GM23338 (cell line): Measurements from ENCODE around the gene SZT2. TPM values are rescaled to one million over a fixed set of nuclear protein-coding genes. Genes with fewer than 3 reads are reported as not detected.

Source experiments
- ATAC-seq: fragments of 200-7000 bp; cut with Tn5 transposase; 3 replicates; pipeline ENCODE4 v1.9.1; 2020
- DNase-seq: peaks from one replicate; pipeline ENCODE4 v3.0.0-alpha.2; 2015; ENCODE audit warnings: low spot score
- H2AFZ ChIP-seq: fragments of 200-600 bp; sonication (generic); 2 replicates; pipeline ENCODE4 v1.8.0; 2016; ENCODE audit warnings: antibody characterized with exemption, mild to moderate bottlenecking, moderate library complexity
- H3F3A ChIP-seq: fragments of 200-600 bp; sonication (generic); replicated peaks from 2 replicates; pipeline ENCODE4 v1.8.0; 2017; ENCODE audit warnings: antibody characterized with exemption, mixed run types, low read depth
- H3K27ac ChIP-seq: fragments of 200-600 bp; sonication (generic); 2 replicates; pipeline ENCODE4 v1.6.1; 2016; ENCODE audit warnings: low read depth
- H3K27me3 ChIP-seq: fragments of 200-600 bp; sonication (generic); 2 replicates; pipeline ENCODE4 v1.8.0; 2016; ENCODE audit warnings: mild to moderate bottlenecking, mixed run types, moderate library complexity; ENCODE audit not compliant: insufficient read depth
- H3K36me3 ChIP-seq: fragments of 200-600 bp; sonication (generic); 2 replicates; pipeline ENCODE4 v1.8.0; 2016; ENCODE audit warnings: mild to moderate bottlenecking; ENCODE audit not compliant: insufficient read depth
- H3K4me1 ChIP-seq: fragments of 200-600 bp; sonication (generic); 2 replicates; pipeline ENCODE4 v1.8.0; 2016; ENCODE audit warnings: mild to moderate bottlenecking, moderate library complexity; ENCODE audit not compliant: insufficient read depth
- H3K4me2 ChIP-seq: fragments of 200-600 bp; sonication (generic); 2 replicates; pipeline ENCODE4 v1.7.1; 2017; ENCODE audit warnings: mixed run types
- H3K4me3 ChIP-seq: fragments of 200-600 bp; sonication (generic); 2 replicates; pipeline ENCODE4 v1.6.1; 2016; ENCODE audit warnings: mixed run types
- H3K79me2 ChIP-seq: fragments of 200-600 bp; sonication (generic); replicated peaks from 2 replicates; pipeline ENCODE4 v1.8.0; 2017; ENCODE audit warnings: mild to moderate bottlenecking; ENCODE audit not compliant: insufficient read depth
- H3K9me2 ChIP-seq: fragments of 200-600 bp; sonication (generic); 2 replicates; pipeline ENCODE4 v1.8.0; 2017; ENCODE audit not compliant: insufficient read depth
- H4K20me1 ChIP-seq: fragments of 200-600 bp; sonication (generic); replicated peaks from 2 replicates; pipeline ENCODE4 v1.8.0; 2017; ENCODE audit warnings: mild to moderate bottlenecking; ENCODE audit not compliant: insufficient read depth
- H3K27ac Mint-ChIP-seq: 2 replicates; pipeline ENCODE4 v1.8.0; 2020; ENCODE audit warnings: inconsistent platforms, mild to moderate bottlenecking, moderate library complexity, mixed read lengths
- H3K27me3 Mint-ChIP-seq: 3 replicates; pipeline ENCODE4 v1.8.0; 2022; ENCODE audit warnings: low read depth, mild to moderate bottlenecking, moderate library complexity, mixed read lengths, inconsistent platforms; ENCODE audit not compliant: insufficient read depth, poor library complexity
- H3K36me3 Mint-ChIP-seq: 3 replicates; pipeline ENCODE4 v1.8.0; 2021; ENCODE audit warnings: low read depth, mild to moderate bottlenecking, inconsistent platforms, moderate library complexity, mixed read lengths
- H3K4me1 Mint-ChIP-seq: 3 replicates; pipeline ENCODE4 v1.8.0; 2020; ENCODE audit warnings: mild to moderate bottlenecking, inconsistent platforms, mixed read lengths
- H3K4me3 Mint-ChIP-seq: 3 replicates; pipeline ENCODE4 v1.8.0; 2021; ENCODE audit warnings: moderate library complexity, mild to moderate bottlenecking, inconsistent platforms, mixed read lengths
- H3K9me3 Mint-ChIP-seq: 3 replicates; pipeline ENCODE4 v1.8.0; 2020; ENCODE audit warnings: moderate library complexity, mild to moderate bottlenecking, inconsistent platforms, mixed read lengths
- CREB1 ChIP-seq: fragments of 250-450 bp; sonication (Bioruptor Pico); IDR thresholded peaks from 2 replicates; pipeline ENCODE4 v1.5.0; 2020; ENCODE audit warnings: low read depth, mild to moderate bottlenecking, moderate library complexity
- ETS1 ChIP-seq: IDR thresholded peaks from 2 replicates; pipeline ENCODE4 v1.6.1; 2016; ENCODE audit warnings: antibody characterized with exemption
- JUNB ChIP-seq: IDR thresholded peaks from one replicate; pipeline ENCODE4 v1.6.1; 2016; ENCODE audit warnings: antibody characterized with exemption; ENCODE audit not compliant: unreplicated experiment
- NANOG ChIP-seq: IDR thresholded peaks from 2 replicates; pipeline ENCODE4 v1.6.1; 2016; ENCODE audit warnings: antibody characterized with exemption, borderline replicate concordance
- POLR2AphosphoS5 ChIP-seq: IDR thresholded peaks from 2 replicates; pipeline ENCODE4 v1.6.1; 2016; ENCODE audit warnings: antibody characterized with exemption, low read depth
- STAT1 ChIP-seq: IDR thresholded peaks from one replicate; pipeline ENCODE4 v1.6.1; 2016; ENCODE audit warnings: antibody characterized with exemption; ENCODE audit not compliant: unreplicated experiment
- ZNF114 ChIP-seq: fragments of 250-450 bp; sonication (Bioruptor Pico); IDR thresholded peaks from 2 replicates; pipeline ENCODE4 v1.5.0; 2020; ENCODE audit warnings: mild to moderate bottlenecking, moderate library complexity
- ZNF331 ChIP-seq: fragments of 250-450 bp; sonication (Bioruptor Pico); IDR thresholded peaks from 2 replicates; pipeline ENCODE4 v1.5.0; 2020; ENCODE audit warnings: low read depth, mild to moderate bottlenecking, moderate library complexity
- polyA plus RNA-seq: library from polyadenylated mRNA; unstranded; fragments of >200 nt; fragmentation: Nextera tagmentation; extraction: Ambion mirVana; gene quantifications from 2 replicates; pipeline ENCODE4 v1.2.1, GENCODE V29; 2016
- total RNA-seq: library from RNA; depleted of rRNA; stranded (reverse); fragments of >200 nt; shearing (Covaris generic); gene quantifications from 2 replicates; pipeline ENCODE4 v1.2.3, GENCODE V29; 2014
- TF ChIP-seq, protein P1 (sequence below): fragments of 250-450 bp; sonication (Bioruptor Pico); IDR thresholded peaks from 2 replicates; pipeline ENCODE4 v1.5.0; 2020; ENCODE audit warnings: mild to moderate bottlenecking, moderate library complexity

Gene SZT2
- total and polyA plus RNA-seq, 2 experiments from 2014 or later = 4.1 to 16.1 TPM

- no peak overlapping the region for H2AFZ ChIP-seq
- peaks cover 6% of the 10 kb centered on the region for H3K27me3 Mint-ChIP-seq
- no peak overlapping the region for H3K4me2 ChIP-seq
- DNase-seq (no peak), ATAC-seq (no peak)
- H3F3A ChIP-seq = no peaks in the 10 kb centered on the region
- no peak for TF ChIP-seq POLR2AphosphoS5
- no peak for TF ChIP-seq JUNB
- no peak for TF ChIP-seq STAT1
- TF ChIP-seq CREB1 = no peak
- peaks cover 10% of the 10 kb centered on the region; the same call in 2 of the 3 replicates for H3K4me1 Mint-ChIP-seq
- H3K27ac ChIP-seq = no peak overlapping the region
- no peaks in the 10 kb centered on the region for H3K36me3 ChIP-seq
- H3K36me3 Mint-ChIP-seq = peaks cover 25% of the 10 kb centered on the region
- H3K79me2 ChIP-seq = no peaks in the 10 kb centered on the region
- H3K9me2 ChIP-seq = no peaks in the 10 kb centered on the region
- H3K4me3 ChIP-seq = no peak overlapping the region
- no peaks in the 10 kb centered on the region for H3K4me1 ChIP-seq
- H3K4me3 Mint-ChIP-seq = no peak overlapping the region; the same call in 2 of the 3 replicates
- H4K20me1 ChIP-seq = no peaks in the 10 kb centered on the region
- H3K9me3 Mint-ChIP-seq = no peaks in the 10 kb centered on the region
- H3K27me3 ChIP-seq = no peaks in the 10 kb centered on the region
- no peak overlapping the region for H3K27ac Mint-ChIP-seq
Measured at GRCh38 chr1:43444151-43444828, 54.6 kb downstream of the SZT2 start.

- TF ChIP-seq CREB1 (no peak), JUNB (no peak), ETS1 (no peak), ZNF114 (CRISPR knock-in tag) (no peak)
- H3K4me1 ChIP-seq = no peaks in the 10 kb centered on the region
- H3K36me3 Mint-ChIP-seq = peaks cover 30% of the 10 kb centered on the region
- no peaks in the 10 kb centered on the region for H3F3A ChIP-seq
- no peaks in the 10 kb centered on the region for H3K9me2 ChIP-seq
- no peak overlapping the region; the same call in 2 of the 3 replicates for H3K4me3 Mint-ChIP-seq
- H3K27me3 ChIP-seq = no peaks in the 10 kb centered on the region
- H3K36me3 ChIP-seq = no peaks in the 10 kb centered on the region
- no peak overlapping the region for H3K4me2 ChIP-seq
- peaks cover 6% of the 10 kb centered on the region for H3K27me3 Mint-ChIP-seq
- H3K4me1 Mint-ChIP-seq = peaks cover 10% of the 10 kb centered on the region; the same call in 2 of the 3 replicates
- DNase-seq (peak; percentile 24), ATAC-seq (peak; percentile 72)
- no peak overlapping the region for H3K27ac ChIP-seq
- H3K27ac Mint-ChIP-seq = no peak overlapping the region
- no peak overlapping the region for H3K4me3 ChIP-seq
- H3K9me3 Mint-ChIP-seq = no peaks in the 10 kb centered on the region
- H4K20me1 ChIP-seq = no peaks in the 10 kb centered on the region
- H2AFZ ChIP-seq = no peak overlapping the region
- H3K79me2 ChIP-seq = no peaks in the 10 kb centered on the region
Measured at GRCh38 chr1:43444836-43445235, 55.1 kb downstream of the SZT2 start.

- Histone ChIP-seq H3K36me3 (no peaks in the 10 kb centered on the region), H3K79me2 (no peaks in the 10 kb centered on the region), H3K27me3 (no peaks in the 10 kb centered on the region), H4K20me1 (no peaks in the 10 kb centered on the region), H3K4me3 (no peak overlapping the region), H3K27ac (no peak overlapping the region), H3K9me2 (no peaks in the 10 kb centered on the region), H2AFZ (no peak overlapping the region), H3K4me2 (no peak overlapping the region), H3F3A (no peaks in the 10 kb centered on the region), H3K4me1 (no peaks in the 10 kb centered on the region)
- Mint-ChIP-seq H3K4me3 (no peak overlapping the region), H3K27me3 (peaks cover 6% of the 10 kb centered on the region), H3K4me1 (peaks cover 10% of the 10 kb centered on the region; the same call in 2 of the 3 replicates), H3K9me3 (no peaks in the 10 kb centered on the region), H3K36me3 (peaks cover 40% of the 10 kb centered on the region), H3K27ac (no peak overlapping the region)
- DNase-seq (no peak), ATAC-seq (no peak)
- TF ChIP-seq ZNF331 (CRISPR knock-in tag) (no peak), NANOG (no peak), ZNF114 (CRISPR knock-in tag) (no peak)
- TF ChIP-seq, protein P1, sequence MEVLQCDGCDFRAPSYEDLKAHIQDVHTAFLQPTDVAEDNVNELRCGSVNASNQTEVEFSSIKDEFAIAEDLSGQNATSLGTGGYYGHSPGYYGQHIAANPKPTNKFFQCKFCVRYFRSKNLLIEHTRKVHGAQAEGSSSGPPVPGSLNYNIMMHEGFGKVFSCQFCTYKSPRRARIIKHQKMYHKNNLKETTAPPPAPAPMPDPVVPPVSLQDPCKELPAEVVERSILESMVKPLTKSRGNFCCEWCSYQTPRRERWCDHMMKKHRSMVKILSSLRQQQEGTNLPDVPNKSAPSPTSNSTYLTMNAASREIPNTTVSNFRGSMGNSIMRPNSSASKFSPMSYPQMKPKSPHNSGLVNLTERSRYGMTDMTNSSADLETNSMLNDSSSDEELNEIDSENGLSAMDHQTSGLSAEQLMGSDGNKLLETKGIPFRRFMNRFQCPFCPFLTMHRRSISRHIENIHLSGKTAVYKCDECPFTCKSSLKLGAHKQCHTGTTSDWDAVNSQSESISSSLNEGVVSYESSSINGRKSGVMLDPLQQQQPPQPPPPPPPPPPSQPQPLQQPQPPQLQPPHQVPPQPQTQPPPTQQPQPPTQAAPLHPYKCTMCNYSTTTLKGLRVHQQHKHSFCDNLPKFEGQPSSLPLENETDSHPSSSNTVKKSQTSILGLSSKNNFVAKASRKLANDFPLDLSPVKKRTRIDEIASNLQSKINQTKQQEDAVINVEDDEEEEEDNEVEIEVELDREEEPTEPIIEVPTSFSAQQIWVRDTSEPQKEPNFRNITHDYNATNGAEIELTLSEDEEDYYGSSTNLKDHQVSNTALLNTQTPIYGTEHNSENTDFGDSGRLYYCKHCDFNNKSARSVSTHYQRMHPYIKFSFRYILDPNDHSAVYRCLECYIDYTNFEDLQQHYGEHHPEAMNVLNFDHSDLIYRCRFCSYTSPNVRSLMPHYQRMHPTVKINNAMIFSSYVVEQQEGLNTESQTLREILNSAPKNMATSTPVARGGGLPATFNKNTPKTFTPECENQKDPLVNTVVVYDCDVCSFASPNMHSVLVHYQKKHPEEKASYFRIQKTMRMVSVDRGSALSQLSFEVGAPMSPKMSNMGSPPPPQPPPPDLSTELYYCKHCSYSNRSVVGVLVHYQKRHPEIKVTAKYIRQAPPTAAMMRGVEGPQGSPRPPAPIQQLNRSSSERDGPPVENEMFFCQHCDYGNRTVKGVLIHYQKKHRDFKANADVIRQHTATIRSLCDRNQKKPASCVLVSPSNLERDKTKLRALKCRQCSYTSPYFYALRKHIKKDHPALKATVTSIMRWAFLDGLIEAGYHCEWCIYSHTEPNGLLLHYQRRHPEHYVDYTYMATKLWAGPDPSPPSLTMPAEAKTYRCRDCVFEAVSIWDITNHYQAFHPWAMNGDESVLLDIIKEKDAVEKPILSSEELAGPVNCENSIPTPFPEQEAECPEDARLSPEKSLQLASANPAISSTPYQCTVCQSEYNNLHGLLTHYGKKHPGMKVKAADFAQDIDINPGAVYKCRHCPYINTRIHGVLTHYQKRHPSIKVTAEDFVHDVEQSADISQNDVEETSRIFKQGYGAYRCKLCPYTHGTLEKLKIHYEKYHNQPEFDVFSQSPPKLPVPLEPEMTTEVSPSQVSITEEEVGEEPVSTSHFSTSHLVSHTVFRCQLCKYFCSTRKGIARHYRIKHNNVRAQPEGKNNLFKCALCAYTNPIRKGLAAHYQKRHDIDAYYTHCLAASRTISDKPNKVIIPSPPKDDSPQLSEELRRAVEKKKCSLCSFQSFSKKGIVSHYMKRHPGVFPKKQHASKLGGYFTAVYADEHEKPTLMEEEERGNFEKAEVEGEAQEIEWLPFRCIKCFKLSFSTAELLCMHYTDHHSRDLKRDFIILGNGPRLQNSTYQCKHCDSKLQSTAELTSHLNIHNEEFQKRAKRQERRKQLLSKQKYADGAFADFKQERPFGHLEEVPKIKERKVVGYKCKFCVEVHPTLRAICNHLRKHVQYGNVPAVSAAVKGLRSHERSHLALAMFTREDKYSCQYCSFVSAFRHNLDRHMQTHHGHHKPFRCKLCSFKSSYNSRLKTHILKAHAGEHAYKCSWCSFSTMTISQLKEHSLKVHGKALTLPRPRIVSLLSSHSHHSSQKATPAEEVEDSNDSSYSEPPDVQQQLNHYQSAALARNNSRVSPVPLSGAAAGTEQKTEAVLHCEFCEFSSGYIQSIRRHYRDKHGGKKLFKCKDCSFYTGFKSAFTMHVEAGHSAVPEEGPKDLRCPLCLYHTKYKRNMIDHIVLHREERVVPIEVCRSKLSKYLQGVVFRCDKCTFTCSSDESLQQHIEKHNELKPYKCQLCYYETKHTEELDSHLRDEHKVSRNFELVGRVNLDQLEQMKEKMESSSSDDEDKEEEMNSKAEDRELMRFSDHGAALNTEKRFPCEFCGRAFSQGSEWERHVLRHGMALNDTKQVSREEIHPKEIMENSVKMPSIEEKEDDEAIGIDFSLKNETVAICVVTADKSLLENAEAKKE = no peak
Measured at GRCh38 chr1:43445606-43446387, 56.1 kb downstream of the SZT2 start.
